Activated CD8-positive, alpha-beta memory T cell treated with anti-CD3 and anti-CD28 coated beads, Interleukin-2, amount 50 U/mL, for 1 hour (primary cell): ENCODE data around the gene ATP6V0C.
"Not testable (repeated sequence)": the region's sequence is repeated elsewhere in the genome, so short reads cannot be mapped to it uniquely, and the experiment has no call there.

Experiments
- DNase-seq: peaks from one replicate; pipeline ENCODE4 v3.0.0-alpha.2; 2020; ENCODE audit errors: extremely low read depth

Gene ATP6V0C

GRCh38 chr16:2527784-2528100 is 14.0 kb downstream of the ATP6V0C start:
- DNase-seq, result no peak

GRCh38 chr16:2528161-2529060 is 14.7 kb downstream of the ATP6V0C start:
- no peak for DNase-seq

GRCh38 chr16:2529061-2529931 is 15.5 kb downstream of the ATP6V0C start:
- no peak for DNase-seq

GRCh38 chr16:2529961-2530628 is 16.3 kb downstream of the ATP6V0C start:
- DNase-seq, result no peak

GRCh38 chr16:2530629-2531318 is 17.0 kb downstream of the ATP6V0C start:
- no peak for DNase-seq

GRCh38 chr16:2531371-2531695 is 17.6 kb downstream of the ATP6V0C start, which contains the start of gene CEMP1:
TSS of gene CEMP1 (minus strand) at chr16:2531408. CDS start at chr16:2531073, 335 bp downstream.
- DNase-seq, result no peak

GRCh38 chr16:2531696-2532493 is 18.1 kb downstream of the ATP6V0C start:
- DNase-seq, result peak; percentile 90

GRCh38 chr16:2532494-2533141 is 18.9 kb downstream of the ATP6V0C start:
- DNase-seq, result no peak

GRCh38 chr16:2533142-2533755 is 19.5 kb downstream of the ATP6V0C start:
- DNase-seq, result not testable (repeated sequence)

GRCh38 chr16:2533912-2534311 is 20.2 kb downstream of the ATP6V0C start:
- DNase-seq, result no peak

- DNase-seq, result not testable (repeated sequence)
Observed at GRCh38 chr16:2534335-2534734, 20.6 kb downstream of the ATP6V0C start.

- no peak for DNase-seq
Observed at GRCh38 chr16:2535625-2536013, 21.9 kb downstream of the ATP6V0C start.

GRCh38 chr16:2537451-2538379 is 24.0 kb downstream of the ATP6V0C start, which contains the start of gene PDPK1:
TSS of gene PDPK1 (plus strand) at chr16:2538021. CDS start at chr16:2538113, 92 bp downstream.
- peak; percentile 80 for DNase-seq

- not testable (repeated sequence) for DNase-seq
Observed at GRCh38 chr16:2539192-2539844, 25.6 kb downstream of the ATP6V0C start.

GRCh38 chr16:2539845-2540458 is 26.2 kb downstream of the ATP6V0C start:
- DNase-seq, result not testable (repeated sequence)

GRCh38 chr16:2540912-2541311 is 27.2 kb downstream of the ATP6V0C start:
- not testable (repeated sequence) for DNase-seq

- DNase-seq, result not testable (repeated sequence)
Observed at GRCh38 chr16:2541409-2541808, 27.7 kb downstream of the ATP6V0C start.

- not testable (repeated sequence) for DNase-seq
Observed at GRCh38 chr16:2543771-2544170, 30.0 kb downstream of the ATP6V0C start.
